ENCODE measurements around the gene BEGAIN. TPM values are rescaled to one million over a fixed set of nuclear protein-coding genes. Genes with fewer than 3 reads are reported as not detected.

Gene BEGAIN
- total and polyA plus RNA-seq, 8 donors: 1.2 to 3.6 (median 2.0) TPM

DNA sequence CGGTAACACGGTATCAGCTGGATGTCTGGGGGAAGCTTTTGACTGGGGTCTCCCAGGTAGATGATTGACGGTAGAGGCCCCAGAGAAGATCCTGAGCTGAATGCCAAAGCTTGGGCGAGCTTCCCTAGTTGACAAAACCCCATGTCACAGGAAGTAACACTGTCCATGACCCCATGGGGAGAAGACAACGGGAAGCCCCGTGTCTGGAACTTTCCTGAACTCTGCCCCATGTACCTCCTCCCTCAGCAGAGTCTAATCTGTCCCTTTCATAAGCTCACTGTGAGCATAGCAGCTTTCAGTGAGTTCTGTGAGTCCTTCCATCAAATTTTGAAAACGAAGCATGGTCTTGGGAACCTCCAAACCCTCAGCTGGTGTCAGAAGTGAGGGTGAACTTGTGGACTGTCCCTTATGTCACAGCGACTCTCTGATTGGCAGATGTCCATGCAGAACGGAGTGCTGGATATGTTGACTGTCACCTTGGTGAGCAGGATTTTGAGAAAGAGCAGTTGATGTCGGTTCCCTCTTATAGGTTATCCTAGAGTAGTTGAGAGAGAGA lies 29.7 kb upstream of the BEGAIN start:
- ATAC-seq (no peak), DNase-seq (no peak)
- Histone ChIP-seq H3K27ac (no peak overlapping the region), H3K27me3 (peaks cover 0 to 22% of the 10 kb centered on the region in 2 donors), H3K4me3 (no peak overlapping the region), H3K36me3 (no peaks in the 10 kb centered on the region), H3K9me3 (no peaks in the 10 kb centered on the region), H3K4me1 (peaks cover 4 to 23% of the 10 kb centered on the region in 2 donors)
- intact Hi-C loops (cut with DNase I): no loop called here
- TF ChIP-seq, protein P1, sequence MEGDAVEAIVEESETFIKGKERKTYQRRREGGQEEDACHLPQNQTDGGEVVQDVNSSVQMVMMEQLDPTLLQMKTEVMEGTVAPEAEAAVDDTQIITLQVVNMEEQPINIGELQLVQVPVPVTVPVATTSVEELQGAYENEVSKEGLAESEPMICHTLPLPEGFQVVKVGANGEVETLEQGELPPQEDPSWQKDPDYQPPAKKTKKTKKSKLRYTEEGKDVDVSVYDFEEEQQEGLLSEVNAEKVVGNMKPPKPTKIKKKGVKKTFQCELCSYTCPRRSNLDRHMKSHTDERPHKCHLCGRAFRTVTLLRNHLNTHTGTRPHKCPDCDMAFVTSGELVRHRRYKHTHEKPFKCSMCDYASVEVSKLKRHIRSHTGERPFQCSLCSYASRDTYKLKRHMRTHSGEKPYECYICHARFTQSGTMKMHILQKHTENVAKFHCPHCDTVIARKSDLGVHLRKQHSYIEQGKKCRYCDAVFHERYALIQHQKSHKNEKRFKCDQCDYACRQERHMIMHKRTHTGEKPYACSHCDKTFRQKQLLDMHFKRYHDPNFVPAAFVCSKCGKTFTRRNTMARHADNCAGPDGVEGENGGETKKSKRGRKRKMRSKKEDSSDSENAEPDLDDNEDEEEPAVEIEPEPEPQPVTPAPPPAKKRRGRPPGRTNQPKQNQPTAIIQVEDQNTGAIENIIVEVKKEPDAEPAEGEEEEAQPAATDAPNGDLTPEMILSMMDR (IDR thresholded peaks at IDR 0.05): no peak

GRCh38 chr14:100615736-100616695 lies 28.8 kb upstream of the BEGAIN start:
- TF ChIP-seq, protein P1 (IDR thresholded peaks at IDR 0.05): no peak
- H3K4me1 ChIP-seq: peaks cover 4 to 21% of the 10 kb centered on the region in 2 donors
- ATAC-seq (no peak), DNase-seq (peak in 1 of 4 donors; percentile 16)
- H3K27ac ChIP-seq: no peak overlapping the region
- peaks cover 0 to 15% of the 10 kb centered on the region in 2 donors for H3K27me3 ChIP-seq
- H3K9me3 ChIP-seq: no peaks in the 10 kb centered on the region
- intact Hi-C loops (cut with DNase I): no loop called here
- no peak overlapping the region for H3K4me3 ChIP-seq
- H3K36me3 ChIP-seq: no peaks in the 10 kb centered on the region

DNA sequence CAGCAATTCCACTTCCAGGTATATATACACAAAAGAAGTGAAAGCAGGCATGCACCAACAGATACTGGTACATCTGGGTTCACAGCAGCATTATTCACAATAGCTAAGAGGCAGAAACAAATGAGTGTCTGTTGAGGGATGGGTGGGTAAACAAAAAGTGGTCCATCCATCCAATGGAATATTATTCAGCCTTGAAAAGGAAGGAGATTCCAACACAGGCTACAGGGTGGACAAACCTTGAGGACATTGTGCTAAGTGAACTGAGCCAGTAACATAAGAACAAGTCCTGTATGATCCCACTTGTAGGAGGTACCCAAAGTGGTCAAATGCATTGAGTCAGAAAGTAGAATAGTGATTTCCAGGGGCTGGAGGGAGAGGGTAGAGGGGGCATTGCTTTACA lies 27.6 kb upstream of the BEGAIN start:
- TF ChIP-seq, protein P1 (IDR thresholded peaks at IDR 0.05): no peak
- intact Hi-C loops (cut with DNase I): no loop called here
- Histone ChIP-seq H3K27me3 (peaks cover 0 to 6% of the 10 kb centered on the region in 2 donors), H3K4me3 (no peak overlapping the region), H3K36me3 (no peaks in the 10 kb centered on the region), H3K27ac (no peak overlapping the region), H3K4me1 (peaks cover 4 to 21% of the 10 kb centered on the region in 2 donors), H3K9me3 (no peaks in the 10 kb centered on the region)
- DNase-seq (no peak), ATAC-seq (no peak)

DNA sequence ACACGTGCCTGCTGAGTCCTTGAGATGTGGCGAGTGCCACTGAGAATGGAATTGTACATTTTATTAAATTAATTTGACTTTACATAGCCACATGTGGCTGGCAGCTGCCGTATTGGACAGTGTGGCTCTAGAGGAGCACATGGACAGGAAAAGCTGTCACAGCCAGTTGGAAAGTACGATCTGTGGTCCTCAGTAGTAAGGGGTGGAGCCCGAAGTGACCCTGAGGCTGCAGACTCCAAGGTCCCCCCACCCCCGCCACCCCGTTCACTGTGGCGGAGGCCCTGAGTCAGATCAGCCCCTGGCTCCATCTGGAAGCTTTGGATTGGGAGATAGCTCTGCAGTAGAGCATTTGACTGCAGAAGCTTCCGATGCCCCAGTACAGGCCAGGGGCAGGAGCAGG lies 25.8 kb upstream of the BEGAIN start:
- TF ChIP-seq, protein P1 (IDR thresholded peaks at IDR 0.05): no peak
- DNase-seq (no peak), ATAC-seq (no peak)
- Histone ChIP-seq H3K4me3 (no peak overlapping the region), H3K27me3 (peaks cover 0 to 2% of the 10 kb centered on the region in 2 donors), H3K27ac (no peak overlapping the region), H3K4me1 (peaks cover 1 to 7% of the 10 kb centered on the region in 2 donors), H3K9me3 (no peaks in the 10 kb centered on the region), H3K36me3 (no peaks in the 10 kb centered on the region)
- intact Hi-C loops (cut with DNase I): no loop called here

- DNase-seq (no peak), ATAC-seq (no peak)
- TF ChIP-seq, protein P1 (IDR thresholded peaks at IDR 0.05): no peak
- Histone ChIP-seq H3K27me3 (no peaks in the 10 kb centered on the region), H3K36me3 (no peaks in the 10 kb centered on the region), H3K4me3 (no peak overlapping the region), H3K4me1 (no peaks in the 10 kb centered on the region), H3K27ac (no peak overlapping the region), H3K9me3 (no peaks in the 10 kb centered on the region)
- intact Hi-C loops (cut with DNase I): no loop called here
Measured at GRCh38 chr14:100611811-100612480, 24.7 kb upstream of the BEGAIN start.

Data from left lung (tissue), 10 donors.